Endothelial cell of umbilical vein (primary cell): Measurements from ENCODE around the gene ZBTB25.

Experiments used
- EZH2 ChIP-seq: IDR thresholded peaks from 2 replicates; pipeline ENCODE4 v1.6.1; 2012; ENCODE audit warnings: borderline replicate concordance, low read depth, mild to moderate bottlenecking, moderate library complexity, low read length, inconsistent platforms; ENCODE audit not compliant: severe bottlenecking
- JUN ChIP-seq: IDR thresholded peaks from 2 replicates; pipeline ENCODE4 v1.6.1; 2011; ENCODE audit warnings: borderline replicate concordance, low read depth; ENCODE audit not compliant: insufficient read length, insufficient read depth
- MYC ChIP-seq: IDR thresholded peaks from one replicate; pipeline ENCODE4 v1.6.1; 2011; ENCODE audit warnings: mild to moderate bottlenecking, low read depth, low read length
- POLR2A ChIP-seq: IDR thresholded peaks from 2 replicates; pipeline ENCODE4 v1.6.1; 2012; ENCODE audit warnings: low read depth, mild to moderate bottlenecking, control low read depth, low read length
- POLR2AphosphoS5 ChIP-seq: IDR thresholded peaks from 2 replicates; pipeline ENCODE4 v1.6.1; 2012; ENCODE audit warnings: low read depth, mild to moderate bottlenecking, control low read depth, low read length, moderate library complexity; ENCODE audit not compliant: insufficient read depth
- TF ChIP-seq, protein P1 (sequence below), 2 donors: IDR thresholded peaks; 1 replicate in 1 of 2; 2 replicates in 1 of 2; pipeline ENCODE4 v1.5.1; 2011; ENCODE audit warnings: low read length in 2 of 2, mild to moderate bottlenecking in 2 of 2, moderate library complexity in 2 of 2, control low read depth in 1 of 2, inconsistent platforms in 1 of 2, low read depth in 1 of 2; ENCODE audit not compliant: insufficient read depth in 1 of 2; ENCODE audit errors: extremely low read depth in 1 of 2
- TF ChIP-seq, protein P2 (sequence below): IDR thresholded peaks from 2 replicates; pipeline ENCODE4 v1.6.1; 2011; ENCODE audit not compliant: insufficient read depth, insufficient read length

DNA sequence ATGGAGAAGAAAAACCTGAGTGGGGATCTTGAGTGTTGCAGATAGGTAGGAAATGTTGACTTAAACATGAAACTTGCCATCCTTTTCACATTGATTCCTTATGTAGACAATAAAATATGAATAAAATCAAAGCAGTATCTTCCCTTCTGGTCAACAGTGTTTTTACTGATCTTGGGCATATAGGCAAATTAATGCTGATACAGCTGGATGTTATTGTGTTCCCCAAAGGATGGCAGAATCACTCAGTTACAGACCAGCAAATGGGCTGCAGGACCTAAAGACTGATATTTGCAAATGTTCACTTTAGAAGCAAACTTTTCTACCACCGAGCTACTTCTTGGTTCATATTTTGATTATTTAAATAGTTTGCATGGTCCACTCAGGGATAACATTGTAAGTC lies 81.6 kb downstream of the ZBTB25 start:
- TF ChIP-seq, protein P1, sequence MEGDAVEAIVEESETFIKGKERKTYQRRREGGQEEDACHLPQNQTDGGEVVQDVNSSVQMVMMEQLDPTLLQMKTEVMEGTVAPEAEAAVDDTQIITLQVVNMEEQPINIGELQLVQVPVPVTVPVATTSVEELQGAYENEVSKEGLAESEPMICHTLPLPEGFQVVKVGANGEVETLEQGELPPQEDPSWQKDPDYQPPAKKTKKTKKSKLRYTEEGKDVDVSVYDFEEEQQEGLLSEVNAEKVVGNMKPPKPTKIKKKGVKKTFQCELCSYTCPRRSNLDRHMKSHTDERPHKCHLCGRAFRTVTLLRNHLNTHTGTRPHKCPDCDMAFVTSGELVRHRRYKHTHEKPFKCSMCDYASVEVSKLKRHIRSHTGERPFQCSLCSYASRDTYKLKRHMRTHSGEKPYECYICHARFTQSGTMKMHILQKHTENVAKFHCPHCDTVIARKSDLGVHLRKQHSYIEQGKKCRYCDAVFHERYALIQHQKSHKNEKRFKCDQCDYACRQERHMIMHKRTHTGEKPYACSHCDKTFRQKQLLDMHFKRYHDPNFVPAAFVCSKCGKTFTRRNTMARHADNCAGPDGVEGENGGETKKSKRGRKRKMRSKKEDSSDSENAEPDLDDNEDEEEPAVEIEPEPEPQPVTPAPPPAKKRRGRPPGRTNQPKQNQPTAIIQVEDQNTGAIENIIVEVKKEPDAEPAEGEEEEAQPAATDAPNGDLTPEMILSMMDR (IDR thresholded peaks at IDR 0.05; ENCODE audit: extremely low read depth in 1 of 2, insufficient read depth in 1 of 2, low read depth in 1 of 2, low read length in 2 of 2) = no peak
- TF ChIP-seq POLR2A (no peak), POLR2AphosphoS5 (no peak), MYC (no peak), EZH2 (no peak), JUN (no peak)
- TF ChIP-seq, protein P2, sequence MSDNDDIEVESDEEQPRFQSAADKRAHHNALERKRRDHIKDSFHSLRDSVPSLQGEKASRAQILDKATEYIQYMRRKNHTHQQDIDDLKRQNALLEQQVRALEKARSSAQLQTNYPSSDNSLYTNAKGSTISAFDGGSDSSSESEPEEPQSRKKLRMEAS = no peak
